B cell (primary cell): ENCODE data around the gene IGSF3. TPM values are rescaled to one million over a fixed set of nuclear protein-coding genes. Genes with fewer than 3 reads are reported as not detected.

ENCODE experiments used
- ATAC-seq: fragments of 200-7000 bp; cut with Tn5 transposase; one replicate; pipeline ENCODE4 v1.10.0; 2021; ENCODE audit warnings: low read depth, mild to moderate bottlenecking, moderate number of reproducible peaks, moderate library complexity
- CTCF ChIA-PET: fragments of 350-600 bp; sonication (Branson Sonifier 250); formaldehyde crosslinking; loops from one replicate; lab custom pipeline; 2021; ENCODE audit warnings: antibody characterized with exemption, inconsistent platforms; lab: Charles Lee
- POLR2A ChIA-PET: fragments of 350-600 bp; sonication (Branson Sonifier 250); formaldehyde crosslinking; loops from one replicate; lab custom pipeline; 2021; ENCODE audit warnings: antibody characterized with exemption; lab: Charles Lee
- DNase-seq: peaks from one replicate; pipeline ENCODE4 v3.0.0; 2013
- H2AFZ ChIP-seq: 2 replicates; pipeline ENCODE4 v1.6.1; 2012; ENCODE audit warnings: mild to moderate bottlenecking, low read depth, low read length; ENCODE audit not compliant: insufficient read depth, poor library complexity, severe bottlenecking
- H3K27ac ChIP-seq, 2 donors: 1 replicate in 1 of 2; 2 replicates in 1 of 2; pipeline ENCODE4 v1.5.1; 2012 to 2013; ENCODE audit warnings: low read length in 2 of 2, mild to moderate bottlenecking in 2 of 2, moderate library complexity in 1 of 2
- H3K27me3 ChIP-seq, 4 experiments: fragments of 200-600 bp in 1 of 4; sonication (generic) in 1 of 4; replicated peaks in 1 of 4; 1 replicate in 2 of 4; 2 replicates in 2 of 4; pipeline versions ENCODE4 v1.6.1 to v1.7.0; 2013 to 2016; ENCODE audit warnings: low read length in 3 of 4, mild to moderate bottlenecking in 2 of 4, mixed read lengths in 1 of 4, moderate library complexity in 1 of 4; ENCODE audit not compliant: insufficient read depth in 4 of 4, control insufficient read depth in 3 of 4; ENCODE audit errors: control extremely low read depth in 1 of 4
- H3K36me3 ChIP-seq, 2 experiments: replicated peaks in 1 of 2; 1 replicate in 1 of 2; 2 replicates in 1 of 2; pipeline versions ENCODE4 v1.6.1 to v1.7.1; 2013; ENCODE audit warnings: low read length in 1 of 2; ENCODE audit not compliant: insufficient read depth in 2 of 2, control insufficient read depth in 1 of 2; ENCODE audit errors: control extremely low read depth in 1 of 2, extremely low read depth in 1 of 2
- H3K4me1 ChIP-seq, 2 donors: fragments of 200-600 bp in 1 of 2; sonication (generic) in 1 of 2; 1 replicate in 1 of 2; 2 replicates in 1 of 2; pipeline versions ENCODE4 v1.5.1 to v1.6.1; 2013 to 2017; ENCODE audit warnings: low read length in 2 of 2; ENCODE audit not compliant: control insufficient read depth in 2 of 2, insufficient read depth in 2 of 2
- H3K4me2 ChIP-seq: replicated peaks from 2 replicates; pipeline ENCODE3; 2012; ENCODE audit warnings: mild to moderate bottlenecking, low read depth, low read length; ENCODE audit not compliant: poor library complexity, severe bottlenecking
- H3K4me3 ChIP-seq, 5 experiments: fragments of 200-600 bp in 1 of 5; sonication (generic) in 1 of 5; 1 replicate in 3 of 5; 2 replicates in 2 of 5; pipeline versions ENCODE4 v1.5.1 to v1.7.0; 2011 to 2016; ENCODE audit warnings: low read length in 4 of 5, mild to moderate bottlenecking in 4 of 5, low read depth in 2 of 5, control low read depth in 1 of 5, moderate library complexity in 1 of 5; ENCODE audit not compliant: insufficient read depth in 1 of 5; ENCODE audit errors: control extremely low read depth in 1 of 5, extremely low read depth in 1 of 5
- H3K79me2 ChIP-seq: fragments of 200-600 bp; sonication (generic); one replicate; pipeline ENCODE4 v1.6.0; 2016; ENCODE audit warnings: low read length; ENCODE audit not compliant: control insufficient read depth, insufficient read depth
- H3K9ac ChIP-seq: fragments of 200-600 bp; sonication (generic); 2 replicates; pipeline ENCODE4 v1.6.1; 2017; ENCODE audit warnings: mild to moderate bottlenecking, low read length, moderate library complexity
- H3K9me3 ChIP-seq, 3 donors: one replicate each; pipeline versions ENCODE4 v1.6.1 to v1.7.1; 2013; ENCODE audit warnings: low read length in 2 of 3; ENCODE audit not compliant: control insufficient read depth in 2 of 3, insufficient read depth in 1 of 3; ENCODE audit errors: control extremely low read depth in 1 of 3
- H4K20me1 ChIP-seq: 2 replicates; pipeline ENCODE4 v1.6.0; 2012; ENCODE audit warnings: mild to moderate bottlenecking, low read length; ENCODE audit not compliant: insufficient read depth, control insufficient read depth, poor library complexity, severe bottlenecking
- H3K27ac Mint-ChIP-seq: one replicate; pipeline ENCODE4 v1.8.0; 2021; ENCODE audit warnings: mixed read lengths
- H3K27me3 Mint-ChIP-seq: one replicate; pipeline ENCODE4 v1.8.0; 2021; ENCODE audit warnings: mixed read lengths
- H3K4me1 Mint-ChIP-seq: one replicate; pipeline ENCODE4 v1.8.0; 2021; ENCODE audit warnings: mixed read lengths
- H3K4me3 Mint-ChIP-seq: one replicate; pipeline ENCODE4 v1.8.0; 2021; ENCODE audit warnings: mixed read lengths
- H3K9me3 Mint-ChIP-seq: one replicate; pipeline ENCODE4 v1.8.0; 2022; ENCODE audit warnings: mixed read lengths; ENCODE audit not compliant: insufficient read depth
- EZH2 ChIP-seq: IDR thresholded peaks from 2 replicates; pipeline ENCODE4 v1.6.1; 2012; ENCODE audit warnings: borderline replicate concordance, low read depth, mild to moderate bottlenecking, moderate library complexity, low read length; ENCODE audit not compliant: insufficient read depth, poor library complexity, severe bottlenecking
- WGBS: methylation state at CpG from one replicate; pipeline ENCODE4 v1.1.5; 2013; ENCODE audit warnings: missing lambda C conversion rate; ENCODE audit not compliant: insufficient coverage; 5-methylcytosine and 5-hydroxymethylcytosine counted together
- intact Hi-C: fragments of 100-400 bp; cut with micrococcal nuclease; formaldehyde crosslinking; loops from one replicate; pipeline ENCODE4 v1.10.0; 2022
- polyA plus RNA-seq: library from polyadenylated mRNA; depleted of rRNA; stranded (reverse); fragments of >200 nt; gene quantifications from 2 replicates; pipeline ENCODE4 v1.2.3, GENCODE V29; 2012
- total RNA-seq, 2 donors: library from RNA; stranded (reverse); fragments of 120-200 nt in 1 of 2; gene quantifications; 1 replicate in 1 of 2; 2 replicates in 1 of 2; pipeline versions ENCODE4 v1.2.3 to v1.2.4, GENCODE V29; 2013 to 2022
- TF ChIP-seq, protein P1 (sequence below): fragments of 200-600 bp; IDR thresholded peaks from one replicate; pipeline ENCODE4 v1.8.0; 2022; ENCODE audit warnings: antibody characterized with exemption, mild to moderate bottlenecking

Gene IGSF3
- total and polyA plus RNA-seq, 2 donors (not counting 1 experiment from before 2014, with no cell fraction given) = 0.49 TPM; not detected in 1

DNA sequence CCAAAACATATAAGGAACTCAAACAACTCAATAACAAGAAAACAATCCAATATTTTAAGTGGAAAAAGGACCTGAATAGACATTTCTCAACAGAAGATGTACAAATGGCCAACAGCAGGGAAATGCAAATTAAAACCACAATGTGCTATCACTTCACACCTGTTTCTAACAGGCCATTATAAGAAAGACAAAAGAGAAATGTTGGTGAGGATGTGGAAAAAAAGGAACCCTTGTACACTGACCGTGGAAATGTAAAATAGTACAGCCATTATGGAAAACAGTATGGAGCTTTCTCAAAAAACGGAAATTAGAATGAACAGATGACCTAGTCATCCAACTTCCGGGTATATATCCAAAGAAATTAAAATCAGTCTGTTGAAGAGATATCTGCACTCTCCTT, 48.9 kb upstream of the IGSF3 start:
- H3K4me3 ChIP-seq = no peak overlapping the region
- H3K4me3 Mint-ChIP-seq = no peak overlapping the region
- no peak overlapping the region for H3K4me2 ChIP-seq
- no peaks in the 10 kb centered on the region for H3K27me3 ChIP-seq
- no peaks in the 10 kb centered on the region for H4K20me1 ChIP-seq
- no peaks in the 10 kb centered on the region for H3K4me1 ChIP-seq
- peaks cover 0 to 1% (median 0%) of the 10 kb centered on the region in 3 donors for H3K9me3 ChIP-seq
- TF ChIP-seq, protein P1, sequence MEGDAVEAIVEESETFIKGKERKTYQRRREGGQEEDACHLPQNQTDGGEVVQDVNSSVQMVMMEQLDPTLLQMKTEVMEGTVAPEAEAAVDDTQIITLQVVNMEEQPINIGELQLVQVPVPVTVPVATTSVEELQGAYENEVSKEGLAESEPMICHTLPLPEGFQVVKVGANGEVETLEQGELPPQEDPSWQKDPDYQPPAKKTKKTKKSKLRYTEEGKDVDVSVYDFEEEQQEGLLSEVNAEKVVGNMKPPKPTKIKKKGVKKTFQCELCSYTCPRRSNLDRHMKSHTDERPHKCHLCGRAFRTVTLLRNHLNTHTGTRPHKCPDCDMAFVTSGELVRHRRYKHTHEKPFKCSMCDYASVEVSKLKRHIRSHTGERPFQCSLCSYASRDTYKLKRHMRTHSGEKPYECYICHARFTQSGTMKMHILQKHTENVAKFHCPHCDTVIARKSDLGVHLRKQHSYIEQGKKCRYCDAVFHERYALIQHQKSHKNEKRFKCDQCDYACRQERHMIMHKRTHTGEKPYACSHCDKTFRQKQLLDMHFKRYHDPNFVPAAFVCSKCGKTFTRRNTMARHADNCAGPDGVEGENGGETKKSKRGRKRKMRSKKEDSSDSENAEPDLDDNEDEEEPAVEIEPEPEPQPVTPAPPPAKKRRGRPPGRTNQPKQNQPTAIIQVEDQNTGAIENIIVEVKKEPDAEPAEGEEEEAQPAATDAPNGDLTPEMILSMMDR = no peak
- TF ChIP-seq EZH2 = no peak
- no peaks in the 10 kb centered on the region for H3K9me3 Mint-ChIP-seq
- intact Hi-C loops = no loop called here
- H3K4me1 Mint-ChIP-seq = no peaks in the 10 kb centered on the region
- H3K27ac ChIP-seq = no peak overlapping the region
- ATAC-seq (no peak), DNase-seq (no peak)
- H3K27me3 Mint-ChIP-seq = peaks cover 9% of the 10 kb centered on the region
- no peak overlapping the region for H3K27ac Mint-ChIP-seq
- no CpG with 5 or more reads among the region's 3 CpGs for WGBS
- ChIA-PET CTCF (interaction anchor here (0.7 to 2.5 kb wide), 2 partner anchors 8 to 21 kb away, joined by 3 to 12 read pairs; no protein-coding TSS in a partner anchor), POLR2A (no interaction called here)
- H3K9ac ChIP-seq = no peak overlapping the region
- no peaks in the 10 kb centered on the region for H3K79me2 ChIP-seq
- H3K36me3 ChIP-seq = no peaks in the 10 kb centered on the region
- H2AFZ ChIP-seq = no peak overlapping the region

DNA sequence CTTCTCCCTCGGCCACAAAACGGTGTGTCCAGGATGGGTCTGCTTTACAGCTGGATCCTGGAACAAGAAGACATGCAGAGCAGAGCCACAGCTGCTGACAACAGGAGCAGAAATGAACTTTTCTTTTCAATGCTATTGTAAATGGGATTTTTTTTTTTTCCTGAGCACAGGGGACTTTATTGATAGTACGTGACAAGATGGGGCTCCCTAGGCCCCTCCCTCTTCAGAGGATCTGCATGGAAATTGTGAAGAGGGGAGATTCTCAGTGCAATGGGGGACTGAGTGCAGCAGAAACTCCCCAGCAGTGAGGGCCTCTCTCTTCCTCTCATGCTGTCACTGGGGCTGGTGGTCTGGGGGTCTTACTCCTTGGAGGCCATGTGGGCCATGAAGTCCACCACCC, 45.9 kb upstream of the IGSF3 start:
- ChIA-PET POLR2A (no interaction called here), CTCF (interaction anchor here (0.6 kb wide), 1 partner anchor 21 kb away, joined by 3 read pairs; no protein-coding TSS in a partner anchor)
- H3K9me3 ChIP-seq = peaks cover 0 to 1% (median 0%) of the 10 kb centered on the region in 3 donors
- H2AFZ ChIP-seq = no peak overlapping the region
- no peaks in the 10 kb centered on the region for H3K36me3 ChIP-seq
- no peak overlapping the region for H3K9ac ChIP-seq
- peaks cover 12% of the 10 kb centered on the region for H3K27me3 Mint-ChIP-seq
- no peak overlapping the region for H3K27ac ChIP-seq
- DNase-seq (no peak), ATAC-seq (no peak)
- H3K4me1 ChIP-seq = no peaks in the 10 kb centered on the region
- intact Hi-C loops = no loop called here
- H3K27me3 ChIP-seq = no peaks in the 10 kb centered on the region
- H3K9me3 Mint-ChIP-seq = no peaks in the 10 kb centered on the region
- no peak for TF ChIP-seq EZH2
- TF ChIP-seq, protein P1 = no peak
- no peak overlapping the region for H3K4me2 ChIP-seq
- no peaks in the 10 kb centered on the region for H3K79me2 ChIP-seq
- no peaks in the 10 kb centered on the region for H3K4me1 Mint-ChIP-seq
- H3K27ac Mint-ChIP-seq = no peak overlapping the region
- H3K4me3 Mint-ChIP-seq = no peak overlapping the region
- WGBS = 84% methylated on average over 2 of the region's 3 CpGs
- H3K4me3 ChIP-seq = no peak overlapping the region
- no peaks in the 10 kb centered on the region for H4K20me1 ChIP-seq
